NCI-H2171 treated with DMSO at 0.1 percent for 48 hours (cell line): ENCODE measurements around the gene BCAP31.
"Not testable (repeated sequence)": the region's sequence is repeated elsewhere in the genome, so short reads cannot be mapped to it uniquely, and the experiment has no call there.

Source experiments
- DNase-seq: peaks from one replicate; lab custom pipeline; 2025; lab: John Stamatoyannopoulos, UW

The BCAP31 gene

GRCh38 chrX:153762626-153763173 is 38.5 kb upstream of the BCAP31 start:
- DNase-seq, result no peak

- DNase-seq, result no peak
Observed at GRCh38 chrX:153761863-153762262, 37.7 kb upstream of the BCAP31 start.

GRCh38 chrX:153755136-153755535 is 30.9 kb upstream of the BCAP31 start:
- DNase-seq, result no peak

GRCh38 chrX:153750127-153750774 is 26.1 kb upstream of the BCAP31 start:
- peak; percentile 75 for DNase-seq

- DNase-seq, result not testable (repeated sequence)
Observed at GRCh38 chrX:153749017-153749416, 24.8 kb upstream of the BCAP31 start.

GRCh38 chrX:153746991-153747390 is 22.8 kb upstream of the BCAP31 start:
- DNase-seq, result not testable (repeated sequence)

- no peak for DNase-seq
Observed at GRCh38 chrX:153746359-153746758, 22.2 kb upstream of the BCAP31 start.

GRCh38 chrX:153745067-153745433 is 20.9 kb upstream of the BCAP31 start:
- peak; percentile 31 for DNase-seq

GRCh38 chrX:153744210-153745066 is 20.3 kb upstream of the BCAP31 start:
- no peak for DNase-seq

GRCh38 chrX:153743468-153744209 is 19.5 kb upstream of the BCAP31 start:
- peak; percentile 33 for DNase-seq

GRCh38 chrX:153742796-153743467 is 18.7 kb upstream of the BCAP31 start:
- not testable (repeated sequence) for DNase-seq

- DNase-seq, result not testable (repeated sequence)
Observed at GRCh38 chrX:153742111-153742510, 17.9 kb upstream of the BCAP31 start.

- no peak for DNase-seq
Observed at GRCh38 chrX:153741446-153741845, 17.3 kb upstream of the BCAP31 start.

GRCh38 chrX:153740631-153741222 is 16.5 kb upstream of the BCAP31 start:
- DNase-seq, result no peak

GRCh38 chrX:153739754-153740486 is 15.7 kb upstream of the BCAP31 start:
- DNase-seq, result no peak

- no peak for DNase-seq
Observed at GRCh38 chrX:153738056-153738605, 13.9 kb upstream of the BCAP31 start.

GRCh38 chrX:153736871-153737441 is 12.8 kb upstream of the BCAP31 start:
- no peak for DNase-seq

GRCh38 chrX:153736071-153736820 is 12.1 kb upstream of the BCAP31 start:
- no peak for DNase-seq

- no peak for DNase-seq
Observed at GRCh38 chrX:153735274-153735673, 11.1 kb upstream of the BCAP31 start.
